GM12864 (cell line): Measurements from ENCODE around the gene TTC31.

Experiments used
- DNase-seq: peaks from one replicate; pipeline ENCODE4 v3.0.0-alpha.2; 2011; ENCODE audit warnings: low read depth
- H3K4me3 ChIP-seq: 2 replicates; pipeline ENCODE4 v1.5.1; 2011; ENCODE audit warnings: mild to moderate bottlenecking, low read depth, low read length, control low read depth
- TF ChIP-seq, protein P1 (sequence below): IDR thresholded peaks from 2 replicates; pipeline ENCODE4 v1.5.1; 2011; ENCODE audit warnings: low read depth, mild to moderate bottlenecking, moderate library complexity, low read length, control low read depth, inconsistent platforms; ENCODE audit errors: missing control alignments

The TTC31 gene

DNA sequence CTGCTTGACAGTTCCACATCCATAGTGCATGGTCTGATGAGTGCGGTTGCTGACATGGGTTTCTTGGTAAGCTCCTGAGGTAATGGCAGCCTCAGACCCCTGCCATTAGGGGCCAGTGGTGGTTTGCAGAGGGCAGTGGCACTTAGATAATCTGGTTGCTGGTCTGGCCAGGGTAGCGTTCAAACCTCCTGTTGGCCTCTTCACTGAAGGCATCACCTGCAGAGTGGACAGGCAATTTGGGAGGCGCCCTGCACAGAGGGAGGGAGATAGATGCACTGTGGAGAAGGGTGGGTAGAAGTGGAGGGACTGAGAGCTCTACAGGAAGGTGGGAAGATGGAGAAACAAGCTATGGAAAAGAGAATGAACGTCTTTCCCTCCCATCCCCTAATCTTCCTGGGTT is 50.6 kb downstream of the TTC31 start:
- H3K4me3 ChIP-seq = no peak overlapping the region
- TF ChIP-seq, protein P1, sequence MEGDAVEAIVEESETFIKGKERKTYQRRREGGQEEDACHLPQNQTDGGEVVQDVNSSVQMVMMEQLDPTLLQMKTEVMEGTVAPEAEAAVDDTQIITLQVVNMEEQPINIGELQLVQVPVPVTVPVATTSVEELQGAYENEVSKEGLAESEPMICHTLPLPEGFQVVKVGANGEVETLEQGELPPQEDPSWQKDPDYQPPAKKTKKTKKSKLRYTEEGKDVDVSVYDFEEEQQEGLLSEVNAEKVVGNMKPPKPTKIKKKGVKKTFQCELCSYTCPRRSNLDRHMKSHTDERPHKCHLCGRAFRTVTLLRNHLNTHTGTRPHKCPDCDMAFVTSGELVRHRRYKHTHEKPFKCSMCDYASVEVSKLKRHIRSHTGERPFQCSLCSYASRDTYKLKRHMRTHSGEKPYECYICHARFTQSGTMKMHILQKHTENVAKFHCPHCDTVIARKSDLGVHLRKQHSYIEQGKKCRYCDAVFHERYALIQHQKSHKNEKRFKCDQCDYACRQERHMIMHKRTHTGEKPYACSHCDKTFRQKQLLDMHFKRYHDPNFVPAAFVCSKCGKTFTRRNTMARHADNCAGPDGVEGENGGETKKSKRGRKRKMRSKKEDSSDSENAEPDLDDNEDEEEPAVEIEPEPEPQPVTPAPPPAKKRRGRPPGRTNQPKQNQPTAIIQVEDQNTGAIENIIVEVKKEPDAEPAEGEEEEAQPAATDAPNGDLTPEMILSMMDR = no peak
- DNase-seq = no peak

DNA sequence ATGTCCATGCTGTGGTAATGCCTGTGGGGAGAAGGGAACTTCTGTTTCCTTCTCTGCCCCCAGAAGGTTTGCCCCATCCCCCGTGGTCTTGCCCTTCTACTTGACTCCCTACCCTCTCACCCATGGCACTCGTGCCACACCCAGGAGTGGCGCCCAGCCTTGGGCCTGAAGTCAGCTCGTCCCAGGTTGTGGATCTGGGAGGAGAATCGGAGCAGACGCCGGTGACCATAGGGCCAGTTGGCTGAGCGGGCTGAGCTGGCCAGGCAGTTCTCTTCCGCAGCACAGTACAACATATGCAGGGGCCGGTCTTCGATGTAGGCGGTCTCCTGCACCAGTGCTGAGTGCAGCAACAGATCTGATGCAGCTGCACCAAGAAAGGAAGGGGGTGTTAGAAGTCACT is 51.5 kb downstream of the TTC31 start:
- TF ChIP-seq, protein P1 = no peak
- H3K4me3 ChIP-seq = no peak overlapping the region
- DNase-seq = no peak

DNA sequence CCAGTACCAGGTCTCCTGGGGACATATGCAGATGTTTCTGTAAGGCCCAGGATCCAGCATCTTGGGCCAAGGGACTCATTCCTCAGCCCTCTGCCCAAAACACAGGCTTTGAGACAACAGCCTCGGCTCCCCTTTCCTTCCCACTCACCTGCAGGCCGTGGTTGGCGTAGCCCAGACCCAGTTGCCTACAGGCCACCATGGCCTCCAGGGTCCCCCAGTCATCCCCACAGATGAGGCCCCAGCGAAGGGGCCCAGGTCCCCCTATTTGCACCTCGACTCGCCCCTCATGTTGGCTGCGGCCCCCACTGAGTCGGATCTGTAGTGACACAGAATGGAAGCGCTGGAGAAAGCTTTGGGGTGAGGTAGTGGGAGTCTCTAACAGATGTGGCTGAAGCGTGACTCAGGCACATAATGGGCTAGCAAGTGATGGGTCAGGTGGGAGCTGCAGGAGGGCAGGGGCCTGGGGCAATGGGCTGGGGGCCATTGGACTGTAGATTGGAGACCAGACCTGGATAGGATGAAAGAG is 52.6 kb downstream of the TTC31 start:
- TF ChIP-seq, protein P1 = no peak
- no peak for DNase-seq

DNA sequence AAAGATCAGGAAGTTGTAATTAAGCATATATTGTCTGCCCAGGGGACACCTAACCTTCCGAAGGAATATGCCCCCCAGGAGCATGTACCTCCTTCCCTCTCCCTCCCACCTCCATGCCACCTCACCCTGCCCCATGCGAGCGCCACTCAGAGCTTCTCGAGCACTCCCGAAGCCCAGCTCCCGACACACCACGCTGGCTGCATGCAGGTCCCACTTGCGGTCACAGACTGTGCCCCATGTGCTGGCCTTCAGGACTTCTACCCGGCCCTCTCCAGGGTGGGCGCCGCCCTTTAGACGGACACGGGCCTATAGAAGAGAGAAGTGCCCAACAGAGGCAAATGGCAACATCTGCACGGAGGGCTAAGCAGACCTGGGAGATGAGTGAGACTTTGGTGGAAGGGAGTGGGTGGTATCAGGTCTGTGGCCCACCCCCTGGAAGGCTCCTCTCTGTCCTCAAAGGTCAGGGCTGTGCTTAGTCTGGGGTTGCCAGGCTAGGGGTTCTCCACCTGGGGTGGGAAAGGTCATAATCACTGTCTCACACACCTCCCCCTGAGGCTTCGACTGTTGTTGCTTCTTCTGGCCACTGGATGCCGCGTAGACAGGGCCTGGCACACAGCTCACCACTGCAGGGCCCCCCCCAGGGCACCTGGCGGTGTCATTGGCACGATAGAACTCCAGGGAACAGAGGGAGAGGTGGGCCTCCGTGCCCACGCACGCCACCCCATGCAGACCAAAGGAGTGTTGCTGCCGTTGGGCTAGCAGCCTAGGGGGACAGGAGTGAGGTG is 53.5 kb downstream of the TTC31 start:
- TF ChIP-seq, protein P1 = no peak
- no peak for DNase-seq
- H3K4me3 ChIP-seq = no peak overlapping the region

More for the DNA sequence above, 52.6 kb downstream of the TTC31 start:
- no peak overlapping the region for H3K4me3 ChIP-seq

DNA sequence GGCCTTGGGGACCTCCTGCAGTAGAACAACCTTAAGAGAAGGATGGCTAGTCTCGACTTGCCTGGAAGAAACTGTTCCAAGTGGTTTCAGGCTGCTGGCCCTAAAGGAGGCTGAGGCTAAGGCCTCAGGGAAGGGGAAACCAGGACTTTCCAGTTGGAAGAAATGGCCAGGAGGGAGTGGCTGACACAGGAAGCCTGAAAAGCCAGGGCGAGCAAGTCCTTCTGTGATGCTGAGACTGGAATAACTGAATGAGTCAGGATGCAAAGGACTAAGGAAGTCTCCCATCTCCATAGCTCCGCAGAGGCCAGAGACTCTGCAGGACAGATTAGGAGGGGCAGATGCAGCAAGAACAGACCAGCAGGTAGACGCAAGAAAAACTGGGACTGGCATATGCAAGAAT is 54.3 kb downstream of the TTC31 start:
- no peak for DNase-seq
- no peak overlapping the region for H3K4me3 ChIP-seq
- TF ChIP-seq, protein P1 = no peak

DNA sequence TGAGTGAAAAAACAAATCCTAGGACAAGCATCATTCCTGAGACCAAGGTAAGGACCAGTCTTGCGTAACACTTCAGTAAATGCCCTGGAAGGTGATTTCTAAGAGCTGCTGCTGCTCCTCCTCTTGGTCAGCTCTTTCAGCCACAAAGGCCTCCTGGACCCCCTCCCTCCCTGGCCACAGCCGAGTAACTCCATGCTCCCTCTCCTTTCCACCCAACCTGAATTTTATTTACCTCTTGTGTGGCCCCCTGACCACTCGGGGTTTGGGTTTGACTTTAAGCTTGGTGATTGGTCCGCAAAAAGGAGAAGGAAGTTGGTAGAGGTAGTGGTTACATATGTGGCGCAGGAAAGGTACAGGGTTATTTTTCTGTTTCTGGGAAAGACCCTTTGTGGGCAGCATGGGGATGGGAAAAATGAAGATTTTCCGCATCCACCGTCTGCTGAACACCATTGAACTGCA is 56.0 kb downstream of the TTC31 start:
- H3K4me3 ChIP-seq = no peak overlapping the region; the same call in 1 of the 2 replicates
- TF ChIP-seq, protein P1 = no peak
- no peak for DNase-seq
